HEK293 (cell line): ENCODE data around the gene ADAMTS4.
A peak's percentile ranks its signal among the peaks of the same experiment; 100 is the strongest.

Source experiments
- HIC1 ChIP-seq: fragments of 450-650 bp; formaldehyde crosslinking; IDR thresholded peaks from 2 replicates; pipeline ENCODE4 v1.5.1; 2016; ENCODE audit warnings: missing biosample characterization, missing genetic modification characterization
- IKZF3 ChIP-seq: fragments of 450-650 bp; IDR thresholded peaks from 2 replicates; pipeline ENCODE4 v1.5.0; 2018; ENCODE audit warnings: missing biosample characterization, mild to moderate bottlenecking, missing genetic modification characterization, moderate library complexity
- ZBTB49 ChIP-seq: fragments of 450-650 bp; formaldehyde crosslinking; IDR thresholded peaks from 2 replicates; pipeline ENCODE4 v1.5.1; 2016; ENCODE audit warnings: missing biosample characterization, missing genetic modification characterization, low read depth
- ZBTB7A ChIP-seq: fragments of 450-650 bp; formaldehyde crosslinking; IDR thresholded peaks from 2 replicates; pipeline ENCODE4 v1.5.1; 2016; ENCODE audit warnings: low read depth, missing biosample characterization, missing genetic modification characterization
- ZBTB8A ChIP-seq: fragments of 450-650 bp; formaldehyde crosslinking; IDR thresholded peaks from 2 replicates; pipeline ENCODE4 v1.5.1; 2016; ENCODE audit warnings: missing biosample characterization, missing genetic modification characterization
- ZFP69B ChIP-seq: fragments of 450-650 bp; formaldehyde crosslinking; IDR thresholded peaks from 2 replicates; pipeline ENCODE4 v1.5.1; 2016; ENCODE audit warnings: missing biosample characterization, missing genetic modification characterization
- ZNF214 ChIP-seq: fragments of 450-650 bp; formaldehyde crosslinking; IDR thresholded peaks from 2 replicates; pipeline ENCODE4 v1.5.1; 2017; ENCODE audit warnings: missing biosample characterization, mild to moderate bottlenecking, missing genetic modification characterization, borderline replicate concordance
- ZNF23 ChIP-seq: fragments of 450-650 bp; formaldehyde crosslinking; IDR thresholded peaks from 2 replicates; pipeline ENCODE4 v1.5.1; 2016; ENCODE audit warnings: missing biosample characterization, missing genetic modification characterization, borderline replicate concordance
- ZNF248 ChIP-seq: fragments of 450-650 bp; formaldehyde crosslinking; IDR thresholded peaks from 2 replicates; pipeline ENCODE4 v1.5.1; 2017; ENCODE audit warnings: missing biosample characterization, missing genetic modification characterization
- ZNF266 ChIP-seq: fragments of 450-650 bp; formaldehyde crosslinking; IDR thresholded peaks from 2 replicates; pipeline ENCODE4 v1.5.1; 2016; ENCODE audit warnings: missing biosample characterization, missing genetic modification characterization, low read depth
- ZNF280C ChIP-seq: fragments of 450-650 bp; formaldehyde crosslinking; IDR thresholded peaks from 2 replicates; pipeline ENCODE4 v1.5.1; 2016; ENCODE audit warnings: missing biosample characterization, missing genetic modification characterization
- ZNF341 ChIP-seq: fragments of 450-650 bp; formaldehyde crosslinking; IDR thresholded peaks from 2 replicates; pipeline ENCODE4; 2016; ENCODE audit warnings: low read depth, missing biosample characterization, missing genetic modification characterization
- ZNF350 ChIP-seq: fragments of 450-650 bp; formaldehyde crosslinking; IDR thresholded peaks from 2 replicates; pipeline ENCODE4 v1.5.0; 2017; ENCODE audit warnings: missing biosample characterization, mild to moderate bottlenecking, missing genetic modification characterization
- ZNF391 ChIP-seq: fragments of 450-650 bp; formaldehyde crosslinking; IDR thresholded peaks from 2 replicates; pipeline ENCODE4 v1.5.1; 2016; ENCODE audit warnings: low read depth, missing biosample characterization, missing genetic modification characterization, borderline replicate concordance
- ZNF501 ChIP-seq: fragments of 450-650 bp; formaldehyde crosslinking; IDR thresholded peaks from 2 replicates; pipeline ENCODE4 v1.5.1; 2016; ENCODE audit warnings: missing biosample characterization, missing genetic modification characterization
- ZNF600 ChIP-seq: fragments of 450-650 bp; formaldehyde crosslinking; IDR thresholded peaks from 2 replicates; pipeline ENCODE4 v1.5.1; 2016; ENCODE audit warnings: missing biosample characterization, missing genetic modification characterization
- ZNF624 ChIP-seq: fragments of 450-650 bp; formaldehyde crosslinking; IDR thresholded peaks from 2 replicates; pipeline ENCODE4 v1.5.1; 2017; ENCODE audit warnings: missing biosample characterization, missing genetic modification characterization
- ZNF645 ChIP-seq: fragments of 450-650 bp; formaldehyde crosslinking; IDR thresholded peaks from 2 replicates; pipeline ENCODE4; 2016; ENCODE audit warnings: missing biosample characterization, missing genetic modification characterization
- ZNF701 ChIP-seq: fragments of 450-650 bp; formaldehyde crosslinking; IDR thresholded peaks from 2 replicates; pipeline ENCODE4 v1.5.1; 2016; ENCODE audit warnings: missing biosample characterization, missing genetic modification characterization
- ZNF76 ChIP-seq: fragments of 450-650 bp; formaldehyde crosslinking; IDR thresholded peaks from 2 replicates; pipeline ENCODE4; 2016; ENCODE audit warnings: low read depth, missing biosample characterization, missing genetic modification characterization, borderline replicate concordance
- ZNF791 ChIP-seq: fragments of 450-650 bp; formaldehyde crosslinking; IDR thresholded peaks from 2 replicates; pipeline ENCODE4 v1.5.1; 2016; ENCODE audit warnings: missing biosample characterization, missing genetic modification characterization
- ZNF843 ChIP-seq: fragments of 450-650 bp; formaldehyde crosslinking; IDR thresholded peaks from 2 replicates; pipeline ENCODE4 v1.5.1; 2016; ENCODE audit warnings: missing biosample characterization, missing genetic modification characterization
- TF ChIP-seq, protein P1 (sequence below): fragments of 450-650 bp; formaldehyde crosslinking; IDR thresholded peaks from 2 replicates; pipeline ENCODE4 v1.5.1; 2016; ENCODE audit warnings: missing biosample characterization, missing genetic modification characterization
- TF ChIP-seq, protein P2 (sequence below): fragments of 450-650 bp; formaldehyde crosslinking; IDR thresholded peaks from 2 replicates; pipeline ENCODE4 v1.5.1; 2016; ENCODE audit warnings: missing biosample characterization, missing genetic modification characterization
- TF ChIP-seq, protein P3 (sequence below): fragments of 450-650 bp; formaldehyde crosslinking; IDR thresholded peaks from 2 replicates; pipeline ENCODE4 v1.5.1; 2016; ENCODE audit warnings: missing biosample characterization, missing genetic modification characterization

Gene ADAMTS4

DNA sequence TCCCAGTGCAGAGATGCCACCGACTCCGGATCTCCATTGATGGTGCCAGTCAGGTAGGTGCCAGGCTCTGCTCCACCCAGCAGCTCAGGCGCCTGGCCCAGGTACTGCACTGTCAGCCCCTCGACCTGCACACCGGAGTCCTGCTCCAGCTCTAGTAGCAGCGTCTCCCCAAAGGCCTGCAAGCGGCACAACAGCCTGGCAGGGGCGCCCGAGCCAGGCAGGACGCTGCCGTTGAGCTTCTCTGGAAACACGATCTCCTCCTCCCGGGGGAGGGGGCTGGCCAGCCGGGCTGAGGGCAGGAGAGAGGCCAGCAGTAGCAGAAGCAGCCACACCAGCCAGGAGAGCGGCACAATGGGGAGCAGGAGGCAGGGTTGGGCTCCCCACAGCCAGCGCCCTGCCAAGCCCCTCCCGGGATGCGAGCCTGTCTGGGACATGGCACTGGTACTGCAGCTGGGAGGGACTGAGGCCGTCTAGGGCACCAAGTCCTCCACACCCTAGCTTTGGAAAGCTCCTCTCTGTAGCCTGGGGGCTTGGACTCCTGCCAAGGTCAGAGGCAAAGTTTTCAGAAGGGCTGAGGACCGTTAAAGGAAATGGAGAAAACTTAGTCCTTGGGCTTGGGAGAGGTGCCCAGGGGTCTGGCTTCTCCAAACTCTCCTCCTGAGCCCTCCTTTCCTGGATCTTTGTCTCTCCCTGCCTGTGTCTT lies 509 bp downstream of the ADAMTS4 start (continued):
- TF ChIP-seq ZNF645 (tag by site-specific recombination) = no peak
- TF ChIP-seq ZNF350 (tag by site-specific recombination) = no peak
- no peak for TF ChIP-seq ZNF214
- no peak for TF ChIP-seq IKZF3 (tag by site-specific recombination)
- TF ChIP-seq HIC1 = peak; percentile 37; the same call in 1 of the 2 replicates
- no peak for TF ChIP-seq ZFP69B (tag by site-specific recombination)
- TF ChIP-seq ZNF76 (tag by site-specific recombination) = no peak
- TF ChIP-seq, protein P1, sequence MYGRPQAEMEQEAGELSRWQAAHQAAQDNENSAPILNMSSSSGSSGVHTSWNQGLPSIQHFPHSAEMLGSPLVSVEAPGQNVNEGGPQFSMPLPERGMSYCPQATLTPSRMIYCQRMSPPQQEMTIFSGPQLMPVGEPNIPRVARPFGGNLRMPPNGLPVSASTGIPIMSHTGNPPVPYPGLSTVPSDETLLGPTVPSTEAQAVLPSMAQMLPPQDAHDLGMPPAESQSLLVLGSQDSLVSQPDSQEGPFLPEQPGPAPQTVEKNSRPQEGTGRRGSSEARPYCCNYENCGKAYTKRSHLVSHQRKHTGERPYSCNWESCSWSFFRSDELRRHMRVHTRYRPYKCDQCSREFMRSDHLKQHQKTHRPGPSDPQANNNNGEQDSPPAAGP (tag by site-specific recombination) = no peak; the same call in 1 of the 2 replicates
- peak; percentile 51 for TF ChIP-seq ZBTB8A (tag by site-specific recombination)
- no peak for TF ChIP-seq ZNF501 (tag by site-specific recombination)
- TF ChIP-seq, protein P2, sequence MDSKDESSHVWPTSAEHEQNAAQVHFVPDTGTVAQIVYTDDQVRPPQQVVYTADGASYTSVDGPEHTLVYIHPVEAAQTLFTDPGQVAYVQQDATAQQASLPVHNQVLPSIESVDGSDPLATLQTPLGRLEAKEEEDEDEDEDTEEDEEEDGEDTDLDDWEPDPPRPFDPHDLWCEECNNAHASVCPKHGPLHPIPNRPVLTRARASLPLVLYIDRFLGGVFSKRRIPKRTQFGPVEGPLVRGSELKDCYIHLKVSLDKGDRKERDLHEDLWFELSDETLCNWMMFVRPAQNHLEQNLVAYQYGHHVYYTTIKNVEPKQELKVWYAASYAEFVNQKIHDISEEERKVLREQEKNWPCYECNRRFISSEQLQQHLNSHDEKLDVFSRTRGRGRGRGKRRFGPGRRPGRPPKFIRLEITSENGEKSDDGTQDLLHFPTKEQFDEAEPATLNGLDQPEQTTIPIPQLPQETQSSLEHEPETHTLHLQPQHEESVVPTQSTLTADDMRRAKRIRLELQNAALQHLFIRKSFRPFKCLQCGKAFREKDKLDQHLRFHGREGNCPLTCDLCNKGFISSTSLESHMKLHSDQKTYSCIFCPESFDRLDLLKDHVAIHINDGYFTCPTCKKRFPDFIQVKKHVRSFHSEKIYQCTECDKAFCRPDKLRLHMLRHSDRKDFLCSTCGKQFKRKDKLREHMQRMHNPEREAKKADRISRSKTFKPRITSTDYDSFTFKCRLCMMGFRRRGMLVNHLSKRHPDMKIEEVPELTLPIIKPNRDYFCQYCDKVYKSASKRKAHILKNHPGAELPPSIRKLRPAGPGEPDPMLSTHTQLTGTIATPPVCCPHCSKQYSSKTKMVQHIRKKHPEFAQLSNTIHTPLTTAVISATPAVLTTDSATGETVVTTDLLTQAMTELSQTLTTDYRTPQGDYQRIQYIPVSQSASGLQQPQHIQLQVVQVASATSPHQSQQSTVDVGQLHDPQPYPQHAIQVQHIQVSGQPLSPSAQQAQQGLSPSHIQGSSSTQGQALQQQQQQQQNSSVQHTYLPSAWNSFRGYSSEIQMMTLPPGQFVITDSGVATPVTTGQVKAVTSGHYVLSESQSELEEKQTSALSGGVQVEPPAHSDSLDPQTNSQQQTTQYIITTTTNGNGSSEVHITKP (tag by site-specific recombination) = no peak; the same call in 1 of the 2 replicates
- TF ChIP-seq ZNF624 (tag by site-specific recombination) = no peak
- TF ChIP-seq ZNF280C (tag by site-specific recombination) = no peak
- TF ChIP-seq ZNF266 (tag by site-specific recombination) = no peak
- no peak for TF ChIP-seq ZNF791
- TF ChIP-seq ZNF23 (tag by site-specific recombination) = no peak
- TF ChIP-seq ZNF843 (tag by site-specific recombination) = 0 out of 2 replicates have a peak, but pooled peaks have one; percentile 6
- TF ChIP-seq ZNF248 (tag by site-specific recombination) = no peak
- TF ChIP-seq ZBTB7A (tag by site-specific recombination) = no peak
- no peak for TF ChIP-seq ZBTB49 (tag by site-specific recombination)
- 0 out of 2 replicates have a peak, but pooled peaks have one; percentile 14 for TF ChIP-seq ZNF341 (tag by site-specific recombination)
- TF ChIP-seq, protein P3, sequence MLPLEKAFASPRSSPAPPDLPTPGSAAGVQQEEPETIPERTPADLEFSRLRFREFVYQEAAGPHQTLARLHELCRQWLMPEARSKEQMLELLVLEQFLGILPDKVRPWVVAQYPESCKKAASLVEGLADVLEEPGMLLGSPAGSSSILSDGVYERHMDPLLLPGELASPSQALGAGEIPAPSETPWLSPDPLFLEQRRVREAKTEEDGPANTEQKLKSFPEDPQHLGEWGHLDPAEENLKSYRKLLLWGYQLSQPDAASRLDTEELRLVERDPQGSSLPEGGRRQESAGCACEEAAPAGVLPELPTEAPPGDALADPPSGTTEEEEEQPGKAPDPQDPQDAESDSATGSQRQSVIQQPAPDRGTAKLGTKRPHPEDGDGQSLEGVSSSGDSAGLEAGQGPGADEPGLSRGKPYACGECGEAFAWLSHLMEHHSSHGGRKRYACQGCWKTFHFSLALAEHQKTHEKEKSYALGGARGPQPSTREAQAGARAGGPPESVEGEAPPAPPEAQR (tag by site-specific recombination) = no peak
- TF ChIP-seq ZNF600 (tag by site-specific recombination) = peak; percentile 77
- TF ChIP-seq ZNF391 = no peak
- TF ChIP-seq ZNF701 = no peak
